Loucy (cell line): Measurements from ENCODE around the gene FCRLB.

ENCODE experiments used
- EZH2phosphoT487 ChIP-seq: fragments of 200-600 bp; IDR thresholded peaks from 2 replicates; pipeline ENCODE4 v1.6.1; 2018; ENCODE audit warnings: antibody characterized with exemption, mild to moderate bottlenecking, moderate library complexity, borderline replicate concordance
- TF ChIP-seq, protein P1 (sequence below): fragments of 200-600 bp; sonication (generic); conservative IDR thresholded peaks from 2 replicates; pipeline ENCODE4 v1.5.1; 2014; ENCODE audit warnings: mild to moderate bottlenecking, antibody characterized with exemption, low read length

DNA sequence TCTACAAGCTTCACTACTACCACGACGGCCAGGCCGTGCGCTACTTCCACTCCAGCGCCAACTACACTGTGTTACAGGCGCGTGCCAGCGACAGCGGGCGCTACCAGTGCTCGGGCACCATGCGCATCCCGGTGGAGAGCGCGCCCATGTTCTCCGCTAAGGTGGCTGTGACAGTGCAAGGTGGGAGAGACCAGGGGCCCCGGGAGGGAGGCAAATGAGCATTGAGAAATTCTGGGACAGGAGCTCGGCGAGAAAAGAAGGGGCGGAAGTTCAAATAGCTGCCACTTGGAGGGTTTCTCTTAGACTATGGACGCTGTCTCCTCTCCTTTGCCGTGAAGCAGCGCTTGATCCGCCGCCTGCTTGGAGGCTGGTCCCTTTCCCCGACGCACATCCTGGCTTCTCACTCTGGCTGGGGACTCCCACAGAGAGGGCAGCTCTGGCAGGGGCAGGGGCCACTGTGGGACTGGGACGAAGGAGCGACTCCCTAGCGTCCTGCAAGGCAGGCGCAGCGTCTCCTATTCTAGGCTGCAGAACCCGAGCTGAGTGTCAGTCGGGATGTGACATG, 4.6 kb downstream of the FCRLB start:
- TF ChIP-seq, protein P1, sequence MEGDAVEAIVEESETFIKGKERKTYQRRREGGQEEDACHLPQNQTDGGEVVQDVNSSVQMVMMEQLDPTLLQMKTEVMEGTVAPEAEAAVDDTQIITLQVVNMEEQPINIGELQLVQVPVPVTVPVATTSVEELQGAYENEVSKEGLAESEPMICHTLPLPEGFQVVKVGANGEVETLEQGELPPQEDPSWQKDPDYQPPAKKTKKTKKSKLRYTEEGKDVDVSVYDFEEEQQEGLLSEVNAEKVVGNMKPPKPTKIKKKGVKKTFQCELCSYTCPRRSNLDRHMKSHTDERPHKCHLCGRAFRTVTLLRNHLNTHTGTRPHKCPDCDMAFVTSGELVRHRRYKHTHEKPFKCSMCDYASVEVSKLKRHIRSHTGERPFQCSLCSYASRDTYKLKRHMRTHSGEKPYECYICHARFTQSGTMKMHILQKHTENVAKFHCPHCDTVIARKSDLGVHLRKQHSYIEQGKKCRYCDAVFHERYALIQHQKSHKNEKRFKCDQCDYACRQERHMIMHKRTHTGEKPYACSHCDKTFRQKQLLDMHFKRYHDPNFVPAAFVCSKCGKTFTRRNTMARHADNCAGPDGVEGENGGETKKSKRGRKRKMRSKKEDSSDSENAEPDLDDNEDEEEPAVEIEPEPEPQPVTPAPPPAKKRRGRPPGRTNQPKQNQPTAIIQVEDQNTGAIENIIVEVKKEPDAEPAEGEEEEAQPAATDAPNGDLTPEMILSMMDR = 0 out of 2 replicates have a peak, but pooled peaks have one; percentile 9
- no peak for TF ChIP-seq EZH2phosphoT487
